Ectodermal cell (in vitro differentiated cells): ENCODE results near the gene SALL2.

Experiments used
- H3K27ac ChIP-seq: 2 replicates; pipeline ENCODE4 v1.7.0; 2013; ENCODE audit warnings: mild to moderate bottlenecking, low read depth, low read length; ENCODE audit not compliant: insufficient read depth, poor library complexity, severe bottlenecking
- H3K27me3 ChIP-seq: 2 replicates; pipeline ENCODE4 v1.7.0; 2013; ENCODE audit warnings: mild to moderate bottlenecking, low read length; ENCODE audit not compliant: insufficient read depth, control insufficient read depth, poor library complexity, severe bottlenecking
- H3K36me3 ChIP-seq: one replicate; pipeline ENCODE4 v1.7.0; 2013; ENCODE audit warnings: low read length; ENCODE audit not compliant: control insufficient read depth, insufficient read depth
- H3K4me1 ChIP-seq: one replicate; pipeline ENCODE4 v1.7.0; 2013; ENCODE audit warnings: low read length; ENCODE audit not compliant: control insufficient read depth, insufficient read depth
- H3K4me3 ChIP-seq: 2 replicates; pipeline ENCODE4 v1.7.0; 2013; ENCODE audit warnings: low read depth, low read length, control low read depth; ENCODE audit not compliant: insufficient read depth
- H3K9me3 ChIP-seq: 2 replicates; pipeline ENCODE4 v1.7.0; 2013; ENCODE audit warnings: mild to moderate bottlenecking, low read length, moderate library complexity; ENCODE audit not compliant: control insufficient read depth
- WGBS, 2 experiments: methylation state at CpG; one replicate each; pipeline ENCODE4 v1.1.7; 2013; ENCODE audit warnings: missing lambda C conversion rate in 2 of 2; 5-methylcytosine and 5-hydroxymethylcytosine counted together

The SALL2 gene

GRCh38 chr14:21514341-21514740 is 11.8 kb downstream of the SALL2 start:
- WGBS, 2 experiments, result 92 to 94% methylated on average over 1 of the region's 1 CpG
- no peak overlapping the region for H3K4me3 ChIP-seq
- no peaks in the 10 kb centered on the region for H3K27me3 ChIP-seq
- H3K36me3 ChIP-seq, result no peaks in the 10 kb centered on the region
- peaks cover 20% of the 10 kb centered on the region for H3K4me1 ChIP-seq
- no peaks in the 10 kb centered on the region for H3K9me3 ChIP-seq
- no peak overlapping the region for H3K27ac ChIP-seq

- 0% methylated on average over 53 of the region's 53 CpGs for WGBS, 2 experiments
- no peaks in the 10 kb centered on the region for H3K9me3 ChIP-seq
- H3K36me3 ChIP-seq, result peaks cover 10% of the 10 kb centered on the region
- H3K27ac ChIP-seq, result peak within 1 kb of the TSS; percentile 69
- peaks cover 7% of the 10 kb centered on the region for H3K4me1 ChIP-seq
- H3K4me3 ChIP-seq, result peak within 1 kb of the TSS; percentile 65
- H3K27me3 ChIP-seq, result no peaks in the 10 kb centered on the region
Observed at GRCh38 chr14:21510735-21511657, 15.2 kb downstream of the SALL2 start, which contains the start of gene METTL3. METTL3 (minus strand) TSS chr14:21511340; CDS start chr14:21511223, 117 bp downstream.

GRCh38 chr14:21509432-21510143 is 16.6 kb downstream of the SALL2 start:
- H3K27ac ChIP-seq, result no peak overlapping the region
- H3K27me3 ChIP-seq, result no peaks in the 10 kb centered on the region
- peaks cover 10% of the 10 kb centered on the region for H3K36me3 ChIP-seq
- H3K4me3 ChIP-seq, result peak overlapping the region; percentile 65
- 86 to 87% methylated on average over 6 of the region's 6 CpGs for WGBS, 2 experiments
- peaks cover 7% of the 10 kb centered on the region for H3K4me1 ChIP-seq
- no peaks in the 10 kb centered on the region for H3K9me3 ChIP-seq

GRCh38 chr14:21506557-21506956 is 19.6 kb downstream of the SALL2 start:
- no peaks in the 10 kb centered on the region for H3K27me3 ChIP-seq
- H3K36me3 ChIP-seq, result peaks cover 32% of the 10 kb centered on the region
- H3K9me3 ChIP-seq, result no peaks in the 10 kb centered on the region
- peaks cover 7% of the 10 kb centered on the region for H3K4me1 ChIP-seq
- no peak overlapping the region for H3K27ac ChIP-seq
- no peak overlapping the region for H3K4me3 ChIP-seq
- WGBS, 2 experiments, result 90 to 93% methylated on average over 1 of the region's 2 CpGs

GRCh38 chr14:21505012-21505553 is 21.1 kb downstream of the SALL2 start:
- H3K4me1 ChIP-seq, result peaks cover 6% of the 10 kb centered on the region
- H3K9me3 ChIP-seq, result no peaks in the 10 kb centered on the region
- H3K36me3 ChIP-seq, result peaks cover 40% of the 10 kb centered on the region
- H3K27me3 ChIP-seq, result no peaks in the 10 kb centered on the region
- no peak overlapping the region for H3K27ac ChIP-seq
- no peak overlapping the region for H3K4me3 ChIP-seq

- no peak overlapping the region for H3K27ac ChIP-seq
- H3K4me1 ChIP-seq, result peaks cover 6% of the 10 kb centered on the region
- no peaks in the 10 kb centered on the region for H3K9me3 ChIP-seq
- WGBS, 2 experiments, result 81 to 97% methylated on average over 3 to 4 of the region's 4 CpGs
- peaks cover 51% of the 10 kb centered on the region for H3K36me3 ChIP-seq
- H3K27me3 ChIP-seq, result no peaks in the 10 kb centered on the region
- H3K4me3 ChIP-seq, result no peak overlapping the region
Observed at GRCh38 chr14:21503376-21503775, 22.8 kb downstream of the SALL2 start.

- Histone ChIP-seq H3K27ac (no peak overlapping the region), H3K36me3 (peaks cover 56% of the 10 kb centered on the region)
- WGBS, 2 experiments, result 95 to 97% methylated on average over 5 of the region's 5 CpGs
Observed at GRCh38 chr14:21501568-21501967, 24.6 kb downstream of the SALL2 start.

GRCh38 chr14:21498540-21499526 is 27.3 kb downstream of the SALL2 start:
- H3K36me3 ChIP-seq, result peaks cover 64% of the 10 kb centered on the region
- H3K27ac ChIP-seq, result no peak overlapping the region
- no peaks in the 10 kb centered on the region for H3K9me3 ChIP-seq
- no peaks in the 10 kb centered on the region for H3K27me3 ChIP-seq
- 83 to 86% methylated on average over 5 of the region's 5 CpGs for WGBS, 2 experiments
- peaks cover 7% of the 10 kb centered on the region for H3K4me1 ChIP-seq
- no peak overlapping the region for H3K4me3 ChIP-seq

More at GRCh38 chr14:21501568-21501967, 24.6 kb downstream of the SALL2 start:
- peaks cover 7% of the 10 kb centered on the region for H3K4me1 ChIP-seq
- no peaks in the 10 kb centered on the region for H3K27me3 ChIP-seq
- no peaks in the 10 kb centered on the region for H3K9me3 ChIP-seq
- no peak overlapping the region for H3K4me3 ChIP-seq

GRCh38 chr14:21496453-21496852 is 29.7 kb downstream of the SALL2 start:
- peaks cover 7% of the 10 kb centered on the region for H3K4me1 ChIP-seq
- no peaks in the 10 kb centered on the region for H3K9me3 ChIP-seq
- no peak overlapping the region for H3K4me3 ChIP-seq
- no peaks in the 10 kb centered on the region for H3K27me3 ChIP-seq
- no peak overlapping the region for H3K27ac ChIP-seq
- peaks cover 46% of the 10 kb centered on the region for H3K36me3 ChIP-seq
- 93 to 96% methylated on average over 2 of the region's 2 CpGs for WGBS, 2 experiments
